ENCODE results near the gene STX16.

The STX16 gene

GRCh38 chr20:58673119-58673518 is 22.0 kb downstream of the STX16 start:
- TF ChIP-seq CTCF (IDR thresholded peaks at IDR 0.05; ENCODE audit: low read depth, low read length): no peak
- DNase-seq (ENCODE audit: extremely low read depth, low read depth): no peak

GRCh38 chr20:58675146-58675584 is 24.1 kb downstream of the STX16 start:
- no peak for DNase-seq (ENCODE audit: extremely low read depth, low read depth)
- no peak for TF ChIP-seq CTCF (IDR thresholded peaks at IDR 0.05; ENCODE audit: low read depth, low read length)

- DNase-seq (ENCODE audit: extremely low read depth, low read depth): no peak
- TF ChIP-seq CTCF (IDR thresholded peaks at IDR 0.05; ENCODE audit: low read depth, low read length): no peak
Measured at GRCh38 chr20:58675641-58676040, 24.6 kb downstream of the STX16 start.

- TF ChIP-seq CTCF (IDR thresholded peaks at IDR 0.05; ENCODE audit: low read depth, low read length): no peak
- DNase-seq (ENCODE audit: extremely low read depth, low read depth): no peak
Measured at GRCh38 chr20:58676161-58676560, 25.1 kb downstream of the STX16 start.

- no peak for DNase-seq (ENCODE audit: extremely low read depth, low read depth)
- no peak for TF ChIP-seq CTCF (IDR thresholded peaks at IDR 0.05; ENCODE audit: low read depth, low read length)
Measured at GRCh38 chr20:58677079-58677604, 26.1 kb downstream of the STX16 start.

- no peak for TF ChIP-seq CTCF (IDR thresholded peaks at IDR 0.05; ENCODE audit: low read depth, low read length)
- no peak for DNase-seq (ENCODE audit: extremely low read depth, low read depth)
Measured at GRCh38 chr20:58677808-58678207, 26.7 kb downstream of the STX16 start.

GRCh38 chr20:58678806-58679205 is 27.7 kb downstream of the STX16 start:
- TF ChIP-seq CTCF (IDR thresholded peaks at IDR 0.05; ENCODE audit: low read depth, low read length): no peak
- DNase-seq (ENCODE audit: extremely low read depth, low read depth): no peak
